SK-N-SH (cell line): ENCODE results near the gene DHX35.

Source experiments
- CTCF ChIP-seq: fragments of 200-600 bp; sonication (generic); IDR thresholded peaks from 2 replicates; pipeline ENCODE4 v1.6.1; 2017; ENCODE audit warnings: antibody characterized with exemption, mild to moderate bottlenecking, moderate library complexity
- MXI1 ChIP-seq: IDR thresholded peaks from 2 replicates; pipeline ENCODE4 v1.6.1; 2012; ENCODE audit warnings: mild to moderate bottlenecking, low read depth, low read length, improper control_type of control experiment
- POLR2AphosphoS5 ChIP-seq: IDR thresholded peaks from 2 replicates; pipeline ENCODE4 v1.6.1; 2012; ENCODE audit warnings: low read depth, low read length
- TAF1 ChIP-seq: IDR thresholded peaks from 2 replicates; pipeline ENCODE4 v1.6.1; 2012; ENCODE audit warnings: low read depth, mild to moderate bottlenecking, low read length, moderate library complexity, borderline replicate concordance
- TCF12 ChIP-seq: IDR thresholded peaks from 2 replicates; pipeline ENCODE4 v1.4.0; 2012
- YY1 ChIP-seq: IDR thresholded peaks from 2 replicates; pipeline ENCODE4 v1.4.0; 2012; ENCODE audit warnings: low read depth, mild to moderate bottlenecking

DNA sequence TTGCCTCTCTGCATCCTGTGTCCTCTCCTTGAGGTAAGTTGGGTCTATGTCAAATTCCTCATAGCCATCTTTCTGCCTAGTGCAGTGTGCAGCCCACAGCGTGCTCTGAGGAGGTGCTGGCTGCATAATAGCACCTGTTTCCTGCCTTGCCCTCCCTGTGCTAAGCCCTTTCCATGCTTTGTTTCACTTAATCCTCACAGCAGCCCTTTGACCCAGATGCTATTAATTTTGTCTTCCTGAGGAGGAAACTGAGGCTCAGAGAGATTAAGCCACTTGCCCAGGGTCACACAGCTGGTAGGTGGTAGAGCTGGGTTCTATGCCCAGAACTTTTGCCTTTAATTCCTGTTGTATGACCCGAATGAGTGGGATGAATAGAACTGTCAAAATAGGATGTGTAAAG is 22.5 kb upstream of the DHX35 start:
- TF ChIP-seq CTCF (no peak), POLR2AphosphoS5 (no peak), MXI1 (no peak), TAF1 (no peak), YY1 (no peak), TCF12 (no peak)
